Mesothelial cell of epicardium (in vitro differentiated cells): ENCODE measurements around the gene SPATA12. TPM values are rescaled to one million over a fixed set of nuclear protein-coding genes. Genes with fewer than 3 reads are reported as not detected.

Source experiments
- DNase-seq, 2 experiments: peaks; one replicate each; pipeline ENCODE4 v3.0.0; 2021; ENCODE audit warnings: low spot score in 2 of 2; ENCODE audit not compliant: unreplicated experiment in 2 of 2
- H3K27ac Mint-ChIP-seq: 2 replicates; pipeline ENCODE4 v1.8.0; 2021; ENCODE audit warnings: mixed read lengths
- H3K27me3 Mint-ChIP-seq: 2 replicates; pipeline ENCODE4 v1.8.0; 2021; ENCODE audit warnings: low read depth, mixed read lengths
- H3K36me3 Mint-ChIP-seq: 2 replicates; pipeline ENCODE4 v1.8.0; 2021; ENCODE audit warnings: mixed read lengths
- H3K4me1 Mint-ChIP-seq: 2 replicates; pipeline ENCODE4 v1.8.0; 2021; ENCODE audit warnings: mixed read lengths
- H3K4me3 Mint-ChIP-seq: 2 replicates; pipeline ENCODE4 v1.8.0; 2021; ENCODE audit warnings: mild to moderate bottlenecking, moderate library complexity, mixed read lengths
- H3K9me3 Mint-ChIP-seq: 2 replicates; pipeline ENCODE4 v1.8.0; 2021; ENCODE audit warnings: mixed read lengths
- CTCF ChIP-seq: fragments of 200-600 bp; sonication (generic); IDR thresholded peaks from one replicate; pipeline ENCODE4 v1.5.0; 2021; ENCODE audit warnings: antibody characterized with exemption; ENCODE audit not compliant: unreplicated experiment
- total RNA-seq: library from RNA; stranded (reverse); gene quantifications from 3 replicates; pipeline ENCODE4 v1.2.1, GENCODE V29; 2021

The SPATA12 gene
- total RNA-seq, 1 donor from 2014 or later, result not detected

GRCh38 chr3:57052662-57053061 lies 7.8 kb upstream of the SPATA12 start:
- Mint-ChIP-seq H3K27me3 (no peaks in the 10 kb centered on the region), H3K9me3 (no peaks in the 10 kb centered on the region), H3K27ac (no peak overlapping the region), H3K4me3 (no peak overlapping the region), H3K4me1 (peaks cover 10% of the 10 kb centered on the region), H3K36me3 (no peaks in the 10 kb centered on the region)
- no peak for DNase-seq
- no peak for TF ChIP-seq CTCF

- Mint-ChIP-seq H3K4me3 (no peak overlapping the region), H3K4me1 (peaks cover 5% of the 10 kb centered on the region), H3K36me3 (no peaks in the 10 kb centered on the region), H3K9me3 (no peaks in the 10 kb centered on the region), H3K27ac (no peak overlapping the region), H3K27me3 (no peaks in the 10 kb centered on the region)
- no peak for DNase-seq
- no peak for TF ChIP-seq CTCF
These were observed 7.3 kb upstream of the SPATA12 start for GRCh38 chr3:57053122-57053521.

- no peak for TF ChIP-seq CTCF
- Mint-ChIP-seq H3K4me1 (no peaks in the 10 kb centered on the region), H3K4me3 (no peak overlapping the region), H3K27me3 (no peaks in the 10 kb centered on the region), H3K9me3 (no peaks in the 10 kb centered on the region), H3K36me3 (no peaks in the 10 kb centered on the region), H3K27ac (no peak overlapping the region)
- DNase-seq, result no peak
These were observed 3.1 kb upstream of the SPATA12 start for GRCh38 chr3:57057351-57057750.

GRCh38 chr3:57059411-57059810 lies 1.1 kb upstream of the SPATA12 start:
- no peaks in the 10 kb centered on the region for H3K9me3 Mint-ChIP-seq
- TF ChIP-seq CTCF, result no peak
- no peak overlapping the region for H3K27ac Mint-ChIP-seq
- no peak for DNase-seq
- H3K36me3 Mint-ChIP-seq, result no peaks in the 10 kb centered on the region
- no peaks in the 10 kb centered on the region for H3K27me3 Mint-ChIP-seq
- no peaks in the 10 kb centered on the region for H3K4me1 Mint-ChIP-seq
- no peak overlapping the region for H3K4me3 Mint-ChIP-seq

- Mint-ChIP-seq H3K4me1 (no peaks in the 10 kb centered on the region), H3K27me3 (no peaks in the 10 kb centered on the region), H3K4me3 (no peak overlapping the region), H3K27ac (no peak overlapping the region), H3K36me3 (no peaks in the 10 kb centered on the region), H3K9me3 (no peaks in the 10 kb centered on the region)
- no peak for TF ChIP-seq CTCF
- DNase-seq, result no peak
These were observed 1.1 kb downstream of the SPATA12 start for GRCh38 chr3:57061556-57061955.

- H3K27me3 Mint-ChIP-seq, result no peaks in the 10 kb centered on the region
- DNase-seq, result no peak
- no peaks in the 10 kb centered on the region for H3K36me3 Mint-ChIP-seq
- no peak for TF ChIP-seq CTCF
- no peak overlapping the region for H3K27ac Mint-ChIP-seq
- H3K4me3 Mint-ChIP-seq, result no peak overlapping the region
- no peaks in the 10 kb centered on the region for H3K9me3 Mint-ChIP-seq
- no peaks in the 10 kb centered on the region for H3K4me1 Mint-ChIP-seq
These were observed 1.7 kb downstream of the SPATA12 start for GRCh38 chr3:57062101-57062631.
